DND-41 (cell line): ENCODE measurements around the gene ALG2.

Experiments
- CTCF ChIP-seq: IDR thresholded peaks from 2 replicates; pipeline ENCODE4 v1.5.1; 2012; ENCODE audit warnings: borderline replicate concordance, low read length, moderate library complexity, mild to moderate bottlenecking; ENCODE audit not compliant: poor library complexity, severe bottlenecking; ENCODE audit errors: extremely low read depth
- EZH2 ChIP-seq: IDR thresholded peaks from 3 replicates; pipeline ENCODE4 v1.6.1; 2012; ENCODE audit warnings: borderline replicate concordance, low read depth, mild to moderate bottlenecking, moderate library complexity, low read length, inconsistent platforms; ENCODE audit not compliant: severe bottlenecking

- TF ChIP-seq CTCF (no peak), EZH2 (no peak)
Measured at GRCh38 chr9:99181621-99182020, 40.1 kb downstream of the ALG2 start.
